Right renal pelvis (tissue), 4 donors: ENCODE data around the gene CCR8. TPM values are rescaled to one million over a fixed set of nuclear protein-coding genes. Genes with fewer than 3 reads are reported as not detected.

Experiments used
- polyA plus RNA-seq, 4 donors: library from polyadenylated mRNA; unstranded; fragments of 120-200 nt; gene quantifications; one replicate each; pipeline ENCODE4 v1.2.1, GENCODE V29; 2013; ENCODE audit not compliant: insufficient read length in 4 of 4

Gene CCR8
- polyA plus RNA-seq, 4 donors = not detected

Other genes starting within 250 kb of the CCR8 start
- 10 to 100 TPM; 63.2 to 71.7 (median 65.5) TPM for gene GORASP1, start 222.1 kb upstream of the CCR8 start, polyA plus RNA-seq
- gene TTC21A, start 222.0 kb upstream of the CCR8 start, polyA plus RNA-seq = 10 to 100 TPM in 1 of 4 donors, 1 to 10 TPM in 3; 5.9 to 10.9 (median 7.5) TPM
- 10 to 100 TPM in 2 of 4 donors, 1 to 10 TPM in 2; 9.2 to 10.4 (median 10.1) TPM for gene CSRNP1, start 176.1 kb upstream of the CCR8 start, polyA plus RNA-seq
- under 1 TPM; 0.10 to 0.15 (median 0.11) TPM for gene XIRP1, start 137.1 kb upstream of the CCR8 start, polyA plus RNA-seq
- gene CX3CR1, start 49.7 kb upstream of the CCR8 start, polyA plus RNA-seq = 1 to 10 TPM; 1.4 to 6.0 (median 5.1) TPM
- gene SLC25A38, start 53.7 kb downstream of the CCR8 start, polyA plus RNA-seq = 10 to 100 TPM; 36.1 to 37.5 (median 37.0) TPM
- gene RPSA, start 77.0 kb downstream of the CCR8 start, polyA plus RNA-seq = 1,000 to 10,000 TPM; 1,469 to 1,689 (median 1,548) TPM
- gene MOBP, start 138.0 kb downstream of the CCR8 start, polyA plus RNA-seq = under 1 TPM; 0.04 to 0.14 (median 0.11) TPM